ENCODE measurements around the gene SEC16A. TPM values are rescaled to one million over a fixed set of nuclear protein-coding genes. Genes with fewer than 3 reads are reported as not detected.

SEC16A gene
- total and polyA plus RNA-seq, 4 donors = 44.2 to 78.8 (median 46.7) TPM

- ATAC-seq (ENCODE audit: insufficient read depth, low FRiP score) = no peak
- Histone ChIP-seq H3K9ac (ENCODE audit: insufficient read depth in 1 of 2, low read length in 2 of 2) (no peak overlapping the region), H3K4me3 (no peak overlapping the region), H3K4me1 (ENCODE audit: control insufficient read depth in 5 of 5, insufficient read depth in 5 of 5, low read length in 5 of 5) (no peaks in the 10 kb centered on the region), H3K9me3 (ENCODE audit: control insufficient read depth in 4 of 4, insufficient read depth in 3 of 4, low read length in 3 of 4) (no peaks in the 10 kb centered on the region), H3K27ac (ENCODE audit: low read depth in 1 of 2, low read length in 1 of 2) (no peak overlapping the region), H3K36me3 (ENCODE audit: control insufficient read depth in 4 of 4, insufficient read depth in 4 of 4, low read length in 4 of 4) (peaks cover 30 to 70% (median 41%) of the 10 kb centered on the region in 4 donors), H3K27me3 (ENCODE audit: control insufficient read depth in 3 of 3, insufficient read depth in 3 of 3, low read length in 2 of 3) (no peaks in the 10 kb centered on the region)
- no peak for DNase-seq
- no peak for TF ChIP-seq CTCF (IDR thresholded peaks at IDR 0.05; ENCODE audit: control extremely low read depth, extremely low read depth)
- WGBS, 2 donors = 94 to 96% methylated on average over 43 of the region's 43 CpGs
Observed at GRCh38 chr9:136455043-136456002, 27.5 kb downstream of the SEC16A start.

- no peak for DNase-seq
- WGBS, 2 donors = 91 to 94% methylated on average over 25 of the region's 25 CpGs
- no peak overlapping the region for H3K9ac ChIP-seq (ENCODE audit: insufficient read depth in 1 of 2, low read length in 2 of 2)
- H3K27me3 ChIP-seq (ENCODE audit: control insufficient read depth in 3 of 3, insufficient read depth in 3 of 3, low read length in 2 of 3) = no peaks in the 10 kb centered on the region
- H3K36me3 ChIP-seq (ENCODE audit: control insufficient read depth in 4 of 4, insufficient read depth in 4 of 4, low read length in 4 of 4) = peaks cover 28 to 68% (median 40%) of the 10 kb centered on the region in 4 donors
- no peak for ATAC-seq (ENCODE audit: insufficient read depth, low FRiP score)
- no peaks in the 10 kb centered on the region for H3K4me1 ChIP-seq (ENCODE audit: control insufficient read depth in 5 of 5, insufficient read depth in 5 of 5, low read length in 5 of 5)
- H3K27ac ChIP-seq (ENCODE audit: low read depth in 1 of 2, low read length in 1 of 2) = no peak overlapping the region
- H3K9me3 ChIP-seq (ENCODE audit: control insufficient read depth in 4 of 4, insufficient read depth in 3 of 4, low read length in 3 of 4) = no peaks in the 10 kb centered on the region
- no peak for TF ChIP-seq CTCF (IDR thresholded peaks at IDR 0.05; ENCODE audit: control extremely low read depth, extremely low read depth)
- H3K4me3 ChIP-seq = no peak overlapping the region
Observed at GRCh38 chr9:136454026-136454796, 28.6 kb downstream of the SEC16A start.

- ATAC-seq (ENCODE audit: insufficient read depth, low FRiP score) = no peak
- DNase-seq = no peak
- H3K4me1 ChIP-seq (ENCODE audit: control insufficient read depth in 5 of 5, insufficient read depth in 5 of 5, low read length in 5 of 5) = no peaks in the 10 kb centered on the region
- H3K9me3 ChIP-seq (ENCODE audit: control insufficient read depth in 4 of 4, insufficient read depth in 3 of 4, low read length in 3 of 4) = no peaks in the 10 kb centered on the region
- no peak overlapping the region for H3K27ac ChIP-seq (ENCODE audit: low read depth in 1 of 2, low read length in 1 of 2)
- H3K27me3 ChIP-seq (ENCODE audit: control insufficient read depth in 3 of 3, insufficient read depth in 3 of 3, low read length in 2 of 3) = no peaks in the 10 kb centered on the region
- H3K36me3 ChIP-seq (ENCODE audit: control insufficient read depth in 4 of 4, insufficient read depth in 4 of 4, low read length in 4 of 4) = peaks cover 30 to 69% (median 37%) of the 10 kb centered on the region in 4 donors
- TF ChIP-seq CTCF (IDR thresholded peaks at IDR 0.05; ENCODE audit: control extremely low read depth, extremely low read depth) = no peak
- H3K4me3 ChIP-seq = no peak overlapping the region
- no peak overlapping the region for H3K9ac ChIP-seq (ENCODE audit: insufficient read depth in 1 of 2, low read length in 2 of 2)
- 94 to 97% methylated on average over 11 of the region's 11 CpGs for WGBS, 2 donors
Observed at GRCh38 chr9:136453326-136453725, 29.5 kb downstream of the SEC16A start.

Data from lung (tissue), 12 donors.